Measurements from ENCODE around the gene TBC1D10A. TPM values are rescaled to one million over a fixed set of nuclear protein-coding genes. Genes with fewer than 3 reads are reported as not detected.
A peak's percentile ranks its signal among the peaks of the same experiment; 100 is the strongest.

The TBC1D10A gene
- total RNA-seq, 1 donor from 2014 or later, result 5.8 TPM

DNA sequence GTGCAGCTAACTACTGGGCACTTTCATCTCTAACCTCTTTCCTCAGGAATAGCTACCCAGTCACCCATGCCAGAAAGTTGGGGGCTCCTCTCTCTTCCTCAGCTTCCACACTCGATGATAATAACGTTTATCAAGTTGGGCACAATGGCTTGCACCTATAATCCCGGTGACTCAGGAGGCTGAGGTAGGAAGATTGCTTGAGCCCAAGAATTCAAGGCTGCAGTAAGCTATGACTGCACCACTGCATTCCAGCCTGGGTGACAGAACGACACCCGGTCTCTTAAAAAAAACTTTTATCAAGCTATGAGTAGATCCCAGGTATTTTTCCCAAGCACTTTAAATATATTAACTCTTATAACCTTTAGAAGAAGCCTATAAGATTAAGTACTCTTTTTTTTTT, 27.9 kb upstream of the TBC1D10A start:
- TF ChIP-seq, protein P1, sequence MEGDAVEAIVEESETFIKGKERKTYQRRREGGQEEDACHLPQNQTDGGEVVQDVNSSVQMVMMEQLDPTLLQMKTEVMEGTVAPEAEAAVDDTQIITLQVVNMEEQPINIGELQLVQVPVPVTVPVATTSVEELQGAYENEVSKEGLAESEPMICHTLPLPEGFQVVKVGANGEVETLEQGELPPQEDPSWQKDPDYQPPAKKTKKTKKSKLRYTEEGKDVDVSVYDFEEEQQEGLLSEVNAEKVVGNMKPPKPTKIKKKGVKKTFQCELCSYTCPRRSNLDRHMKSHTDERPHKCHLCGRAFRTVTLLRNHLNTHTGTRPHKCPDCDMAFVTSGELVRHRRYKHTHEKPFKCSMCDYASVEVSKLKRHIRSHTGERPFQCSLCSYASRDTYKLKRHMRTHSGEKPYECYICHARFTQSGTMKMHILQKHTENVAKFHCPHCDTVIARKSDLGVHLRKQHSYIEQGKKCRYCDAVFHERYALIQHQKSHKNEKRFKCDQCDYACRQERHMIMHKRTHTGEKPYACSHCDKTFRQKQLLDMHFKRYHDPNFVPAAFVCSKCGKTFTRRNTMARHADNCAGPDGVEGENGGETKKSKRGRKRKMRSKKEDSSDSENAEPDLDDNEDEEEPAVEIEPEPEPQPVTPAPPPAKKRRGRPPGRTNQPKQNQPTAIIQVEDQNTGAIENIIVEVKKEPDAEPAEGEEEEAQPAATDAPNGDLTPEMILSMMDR (IDR thresholded peaks at IDR 0.05; ENCODE audit: borderline replicate concordance), result no peak
- Histone ChIP-seq H3K27ac (replicated peaks) (no peak overlapping the region), H3K9me3 (replicated peaks) (no peaks in the 10 kb centered on the region), H3K4me3 (peak overlapping the region; percentile 86), H3K4me1 (peaks cover 73% of the 10 kb centered on the region), H3K36me3 (peaks cover 35% of the 10 kb centered on the region), H3K27me3 (ENCODE audit: low read depth) (no peaks in the 10 kb centered on the region)
- intact Hi-C loops (cut with micrococcal nuclease), result no loop called here
- no peak for DNase-seq

DNA sequence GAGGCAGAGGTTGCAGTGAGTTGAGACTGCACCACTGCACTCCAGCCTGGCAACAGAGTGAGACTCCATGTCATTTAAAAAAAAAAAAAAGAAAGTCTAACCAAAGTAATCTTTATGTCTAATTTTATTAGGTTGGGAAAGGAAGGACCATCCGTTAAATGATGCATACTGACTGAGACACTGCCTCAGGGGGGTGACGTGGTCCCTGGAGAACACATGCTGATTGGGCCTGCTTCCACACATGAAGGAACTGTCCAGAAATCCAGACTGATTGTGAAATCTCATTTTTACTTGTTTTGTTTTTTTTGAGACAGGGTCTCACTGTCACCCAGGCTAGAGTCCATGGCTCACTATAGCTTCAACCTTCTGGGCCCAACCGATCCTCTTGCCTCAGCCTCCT, 24.5 kb upstream of the TBC1D10A start:
- Histone ChIP-seq H3K36me3 (peaks cover 68% of the 10 kb centered on the region), H3K4me1 (peaks cover 80% of the 10 kb centered on the region)
- intact Hi-C loops (cut with micrococcal nuclease), result no loop called here

DNA sequence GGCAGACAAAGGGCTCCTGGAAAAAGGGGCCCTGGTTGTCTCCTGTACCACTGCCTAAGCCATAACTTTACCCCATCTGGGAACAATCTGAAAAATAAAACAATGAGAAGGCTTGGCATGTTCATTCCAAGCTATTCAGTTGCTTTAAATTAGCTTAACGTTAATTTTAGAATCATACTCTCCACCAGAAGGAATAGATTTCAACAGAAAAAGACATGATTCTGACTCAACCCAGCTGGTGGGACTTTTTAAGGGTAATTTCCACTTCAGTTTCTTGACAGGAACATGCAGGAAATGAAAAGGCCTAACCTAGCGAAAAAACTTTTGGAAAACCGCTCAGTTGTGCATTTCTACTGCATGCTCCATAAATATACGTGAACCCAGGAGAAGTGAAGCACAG, 22.1 kb upstream of the TBC1D10A start:
- no peak overlapping the region for H3K27ac ChIP-seq (replicated peaks)
- peaks cover 56% of the 10 kb centered on the region for H3K4me1 ChIP-seq

More for the DNA sequence above, 24.5 kb upstream of the TBC1D10A start:
- Histone ChIP-seq H3K9me3 (replicated peaks) (no peaks in the 10 kb centered on the region), H3K4me3 (no peak overlapping the region), H3K27me3 (ENCODE audit: low read depth) (no peaks in the 10 kb centered on the region), H3K27ac (replicated peaks) (no peak overlapping the region)
- no peak for DNase-seq
- TF ChIP-seq, protein P1 (IDR thresholded peaks at IDR 0.05; ENCODE audit: borderline replicate concordance), result no peak

DNA sequence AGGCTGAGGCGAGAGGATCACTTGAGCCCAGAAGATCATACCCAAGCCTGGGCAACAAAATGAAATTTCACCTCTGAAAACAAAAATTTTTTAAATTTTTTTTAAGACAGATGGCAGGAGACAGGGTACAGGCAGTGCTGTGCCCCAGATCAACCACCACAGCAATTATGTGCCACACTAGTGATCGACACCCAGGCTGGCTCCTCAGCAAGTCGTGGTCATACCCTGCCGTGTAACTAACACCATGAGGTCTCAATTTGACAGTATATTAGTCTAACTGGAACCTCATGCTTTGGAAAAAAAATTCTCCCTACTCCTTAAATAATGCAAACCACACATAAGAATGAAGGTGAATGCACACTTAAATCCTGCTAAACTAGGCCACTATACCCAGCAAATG, 21.7 kb upstream of the TBC1D10A start:
- no peaks in the 10 kb centered on the region for H3K9me3 ChIP-seq (replicated peaks)
- TF ChIP-seq, protein P1 (IDR thresholded peaks at IDR 0.05; ENCODE audit: borderline replicate concordance), result no peak
- H3K4me1 ChIP-seq, result peaks cover 56% of the 10 kb centered on the region
- DNase-seq, result no peak
- intact Hi-C loops (cut with micrococcal nuclease), result no loop called here
- peaks cover 97% of the 10 kb centered on the region for H3K36me3 ChIP-seq
- H3K4me3 ChIP-seq, result no peak overlapping the region
- no peaks in the 10 kb centered on the region for H3K27me3 ChIP-seq (ENCODE audit: low read depth)
- no peak overlapping the region for H3K27ac ChIP-seq (replicated peaks)

More for the DNA sequence above, 22.1 kb upstream of the TBC1D10A start:
- DNase-seq, result no peak
- TF ChIP-seq, protein P1 (IDR thresholded peaks at IDR 0.05; ENCODE audit: borderline replicate concordance), result no peak
- Histone ChIP-seq H3K27me3 (ENCODE audit: low read depth) (no peaks in the 10 kb centered on the region), H3K36me3 (peaks cover 93% of the 10 kb centered on the region), H3K4me3 (no peak overlapping the region), H3K9me3 (replicated peaks) (no peaks in the 10 kb centered on the region)
- intact Hi-C loops (cut with micrococcal nuclease), result no loop called here

DNA sequence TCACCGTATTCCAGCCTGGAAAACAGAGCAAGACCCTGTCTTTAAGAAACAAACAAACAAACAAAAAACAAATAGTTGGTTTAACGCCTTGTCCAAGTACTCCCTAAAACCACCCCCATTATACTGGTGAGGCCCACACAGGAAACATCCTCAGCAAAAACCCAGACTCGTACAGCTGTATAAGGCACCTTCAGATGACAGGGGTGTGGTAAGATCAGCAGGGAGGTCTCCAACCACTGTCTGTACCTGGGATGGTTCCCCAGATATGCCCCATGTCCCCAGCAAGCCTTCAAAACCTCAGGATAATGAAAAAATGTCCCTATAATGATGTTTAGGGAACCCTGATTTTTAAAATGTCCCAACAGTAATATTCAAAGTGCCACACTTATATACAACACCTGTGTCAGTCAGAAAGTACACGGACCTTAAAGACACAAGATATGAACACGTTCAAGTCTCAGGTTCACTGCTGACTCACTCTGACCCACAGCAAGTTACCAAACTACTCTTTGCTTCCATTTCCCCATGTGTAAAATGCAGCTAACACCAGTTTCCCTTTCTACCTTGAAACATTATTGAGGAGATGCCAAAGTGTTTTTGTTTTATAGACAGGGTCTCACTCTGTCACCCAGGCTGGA, 20.6 kb upstream of the TBC1D10A start:
- DNase-seq, result no peak
- Histone ChIP-seq H3K4me1 (peaks cover 59% of the 10 kb centered on the region), H3K9me3 (replicated peaks) (no peaks in the 10 kb centered on the region), H3K27me3 (ENCODE audit: low read depth) (no peaks in the 10 kb centered on the region), H3K36me3 (peaks cover 99% of the 10 kb centered on the region), H3K27ac (replicated peaks) (no peak overlapping the region), H3K4me3 (no peak overlapping the region)
- TF ChIP-seq, protein P1 (IDR thresholded peaks at IDR 0.05; ENCODE audit: borderline replicate concordance), result no peak
- intact Hi-C loops (cut with micrococcal nuclease), result no loop called here
